GM18511 (cell line): Measurements from ENCODE around the gene TMCC1.
"Not testable (repeated sequence)": the region's sequence is repeated elsewhere in the genome, so short reads cannot be mapped to it uniquely, and the experiment has no call there.

Experiments
- ATAC-seq: cut with Tn5 transposase; IDR thresholded peaks from one replicate; pipeline ENCODE4 v1.9.1; 2021; ENCODE audit warnings: mild to moderate bottlenecking, moderate library complexity; ENCODE audit not compliant: unreplicated experiment

The TMCC1 gene

DNA sequence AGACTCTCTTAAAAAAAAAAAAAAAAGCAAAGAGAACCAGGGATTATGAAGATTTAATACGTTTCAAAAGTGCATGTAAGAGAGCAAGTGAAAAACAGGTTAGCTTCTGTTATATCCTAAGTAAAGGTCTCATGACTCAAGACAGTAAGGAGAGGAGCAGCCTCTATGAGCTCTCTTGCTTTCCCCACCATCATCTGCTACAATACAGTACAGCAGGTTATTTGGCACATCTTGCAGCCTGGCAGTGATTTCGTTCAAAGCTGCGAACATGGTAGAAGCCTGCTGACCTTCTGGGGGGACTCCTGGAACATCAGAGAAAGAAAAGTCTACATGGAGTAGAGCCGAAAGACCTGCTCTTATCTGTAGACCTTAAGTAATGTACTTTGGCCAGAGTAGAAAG, 157.9 kb downstream of the TMCC1 start:
- ATAC-seq = no peak

DNA sequence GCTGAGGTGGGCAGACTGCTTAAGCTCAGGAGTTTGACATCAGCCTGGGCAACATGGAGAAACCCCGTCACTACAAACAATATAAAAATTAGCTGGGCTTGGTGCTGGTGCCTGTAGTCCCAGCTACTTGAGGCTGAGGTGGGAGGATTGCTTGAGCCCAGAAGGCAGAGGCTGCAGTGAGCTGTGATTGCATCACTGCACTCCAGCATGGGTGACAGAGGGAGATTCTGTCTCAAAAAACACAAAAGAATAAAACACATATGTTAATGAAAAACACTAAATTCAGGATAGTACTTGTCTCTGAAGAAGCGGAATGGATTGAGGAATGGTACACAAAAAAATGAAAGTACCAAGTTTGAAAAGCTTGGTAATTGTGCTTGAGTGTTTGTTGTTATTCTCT, 159.1 kb downstream of the TMCC1 start:
- ATAC-seq = no peak

DNA sequence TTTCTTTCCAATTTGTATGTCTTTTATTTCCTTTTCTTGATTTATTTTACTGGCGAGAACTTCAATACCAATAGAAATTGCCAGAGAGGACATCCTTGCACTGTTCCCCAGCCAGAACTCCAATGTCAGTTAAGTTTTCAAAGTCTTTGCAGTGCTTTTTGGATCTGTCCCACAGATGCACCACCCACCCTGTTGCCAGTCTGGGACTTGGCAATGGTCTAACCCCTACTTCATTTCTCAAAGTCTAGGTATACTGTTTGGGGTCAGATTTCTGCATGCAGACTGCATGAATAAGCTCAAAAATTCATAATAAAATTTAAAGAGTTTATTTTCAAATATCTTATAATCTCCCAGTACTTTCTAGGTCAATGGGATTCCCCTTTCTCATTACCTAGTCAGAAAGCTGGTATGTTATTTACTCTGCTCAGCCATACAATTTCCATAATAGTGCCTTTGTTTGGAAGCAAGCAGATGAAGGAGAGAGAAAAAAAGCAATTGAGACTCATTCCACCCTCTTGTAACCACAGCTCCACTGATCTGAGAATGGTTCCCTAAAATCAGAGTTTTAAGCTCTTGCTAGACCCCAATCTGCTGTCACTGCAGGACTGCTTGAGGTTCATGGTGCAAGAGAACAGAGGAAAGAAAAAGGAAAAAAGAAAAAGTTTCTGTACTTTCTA, 161.2 kb downstream of the TMCC1 start:
- ATAC-seq = no peak

DNA sequence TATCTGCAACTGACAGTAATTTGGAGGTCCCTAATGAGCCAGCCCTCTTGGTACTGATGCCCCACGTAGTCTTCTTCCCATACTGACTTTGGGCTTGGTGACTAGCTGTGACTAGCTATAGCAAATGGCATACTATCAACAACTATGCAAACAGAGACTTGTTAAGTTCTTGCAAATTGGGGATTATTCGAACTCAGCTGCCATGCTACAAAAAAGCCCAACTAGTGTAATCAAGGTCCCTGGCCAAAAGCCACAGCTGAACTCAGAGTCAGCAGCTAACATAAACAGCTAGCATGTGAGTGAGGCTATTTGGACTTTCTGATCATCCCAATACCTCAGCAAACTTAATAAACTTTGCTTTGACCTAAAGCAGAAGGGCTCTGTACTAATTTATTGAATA, 165.8 kb downstream of the TMCC1 start:
- no peak for ATAC-seq

DNA sequence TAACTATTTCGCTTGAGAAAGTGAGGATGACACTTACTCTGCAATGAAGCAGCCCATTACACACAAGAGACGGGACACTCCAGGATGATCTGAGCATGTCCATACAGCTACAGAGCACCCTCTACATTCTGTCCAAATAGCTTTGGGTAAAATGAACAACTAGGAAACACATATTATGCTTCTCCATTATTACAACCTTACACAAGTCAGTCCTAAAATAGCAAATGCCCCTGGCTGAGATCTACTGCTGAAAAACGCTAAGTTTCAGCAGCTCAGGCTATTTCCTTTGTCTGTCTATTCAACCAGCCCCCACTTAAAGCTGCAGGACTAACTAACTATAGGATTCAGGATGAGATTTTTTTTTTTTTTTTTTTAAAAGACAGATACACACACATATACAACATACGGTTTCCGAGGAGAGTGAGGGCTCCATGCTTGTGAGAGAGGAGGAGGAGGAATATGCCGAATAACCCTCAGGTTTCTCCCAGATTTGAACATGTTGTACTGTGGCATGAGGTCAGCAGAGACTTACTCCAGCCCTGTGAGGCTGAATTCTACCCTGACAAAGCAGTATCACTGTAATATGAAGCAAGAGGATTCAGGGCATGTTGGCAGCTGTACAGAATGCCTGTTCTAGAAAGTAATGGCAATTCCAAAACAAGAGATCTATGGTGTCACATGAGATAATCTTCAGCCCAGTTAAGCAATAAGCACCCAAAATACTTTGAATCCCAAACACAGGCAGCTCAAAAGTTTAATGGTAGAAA, 169.8 kb downstream of the TMCC1 start:
- ATAC-seq = no peak

DNA sequence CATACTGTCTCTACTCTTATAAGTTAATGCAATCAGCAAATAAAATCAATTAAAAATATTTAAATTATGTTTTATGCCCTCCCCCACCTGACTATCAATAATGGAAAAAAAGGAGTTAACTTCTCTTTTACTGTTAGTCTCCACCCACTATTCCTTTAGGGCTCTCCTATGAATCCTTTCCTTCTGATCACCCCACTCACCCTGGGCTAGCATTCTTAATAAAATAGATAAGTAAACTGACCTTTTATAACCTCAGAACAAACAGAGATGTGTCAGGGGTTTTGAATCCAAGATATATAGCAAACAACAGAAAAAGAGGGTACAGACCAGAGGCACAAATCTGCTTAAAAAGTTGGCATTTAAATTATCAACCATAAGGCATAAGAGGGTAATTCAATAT, 171.0 kb downstream of the TMCC1 start:
- ATAC-seq = no peak

DNA sequence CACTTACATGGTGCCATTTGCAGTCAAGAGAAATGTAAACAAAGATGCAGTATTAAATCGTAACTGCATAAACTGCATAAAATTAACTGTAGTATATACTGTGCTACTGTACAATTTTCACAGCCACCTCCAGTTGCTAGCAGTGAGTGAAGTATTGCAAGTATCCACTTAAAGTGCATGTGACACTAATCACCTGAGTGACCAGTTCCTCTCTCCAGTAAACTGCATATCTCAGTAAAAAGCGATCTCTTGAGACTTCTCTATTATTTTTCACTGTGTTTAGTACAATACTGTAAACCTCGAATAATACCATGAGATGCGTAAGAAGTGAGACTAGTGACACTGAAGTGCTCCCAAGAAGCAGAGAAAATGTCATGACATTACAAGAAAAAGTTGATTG, 175.3 kb downstream of the TMCC1 start:
- no peak for ATAC-seq

DNA sequence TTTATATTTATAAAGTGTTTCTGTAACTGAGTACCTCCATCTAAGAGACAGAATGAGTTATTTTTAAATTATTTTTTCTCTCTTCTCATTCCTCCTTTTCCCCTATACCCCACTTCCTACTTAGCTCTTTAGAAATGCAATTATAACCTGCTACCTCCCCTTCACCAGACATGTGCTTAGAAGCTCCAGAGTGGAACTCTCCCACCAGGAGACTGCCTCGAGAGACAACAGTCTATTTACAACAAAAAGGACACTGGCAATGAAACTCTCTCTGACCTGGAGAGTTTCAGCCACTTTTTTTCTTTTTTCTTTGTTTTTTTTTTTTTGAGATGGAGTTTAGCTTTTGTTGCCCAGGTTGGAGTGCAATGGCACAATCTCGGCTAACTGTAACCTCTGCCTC, 177.7 kb downstream of the TMCC1 start:
- no peak for ATAC-seq

DNA sequence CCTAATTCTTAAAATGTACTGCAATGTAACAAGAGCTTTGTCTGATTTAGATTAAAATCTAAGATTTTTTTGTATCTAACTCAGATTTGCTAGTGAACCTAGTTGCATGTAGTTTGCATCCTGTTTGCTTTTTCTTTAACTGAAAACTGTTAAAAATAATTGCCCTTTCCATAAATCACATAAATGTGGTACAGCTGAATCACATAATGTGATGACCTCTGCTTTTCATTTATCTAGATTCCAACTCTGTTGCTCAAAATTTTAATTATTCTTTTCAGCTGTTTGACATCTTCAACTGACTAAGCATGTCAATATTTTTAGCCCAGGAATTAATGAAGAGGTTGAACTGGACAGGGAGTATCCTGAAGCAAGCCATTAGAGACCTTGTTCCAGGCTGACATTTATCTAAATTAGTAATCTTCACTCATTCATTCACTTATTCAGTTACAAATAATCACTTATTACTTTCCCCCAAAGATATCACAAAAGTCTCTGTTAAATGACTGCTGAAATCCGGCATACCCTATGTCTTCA, 185.1 kb downstream of the TMCC1 start:
- ATAC-seq = no peak

DNA sequence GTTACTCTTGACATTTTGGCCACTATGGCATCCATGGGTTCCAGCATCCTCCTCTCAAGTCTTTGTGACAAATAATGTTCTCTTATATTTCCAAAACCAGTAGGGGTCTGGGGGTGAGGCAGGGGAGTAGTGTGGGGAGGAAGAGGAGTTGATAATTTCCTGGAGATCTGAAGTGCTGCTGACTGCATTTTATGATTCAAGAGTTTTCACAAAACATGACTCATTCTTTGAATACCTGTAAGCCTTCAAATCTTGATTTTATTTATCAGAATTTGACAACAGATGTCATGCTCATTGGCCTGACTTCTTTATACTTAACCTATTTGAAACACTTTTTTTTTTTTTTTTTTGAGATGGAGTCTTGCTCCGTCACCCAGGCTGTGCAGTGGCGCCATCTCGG, 188.2 kb downstream of the TMCC1 start:
- ATAC-seq = no peak

DNA sequence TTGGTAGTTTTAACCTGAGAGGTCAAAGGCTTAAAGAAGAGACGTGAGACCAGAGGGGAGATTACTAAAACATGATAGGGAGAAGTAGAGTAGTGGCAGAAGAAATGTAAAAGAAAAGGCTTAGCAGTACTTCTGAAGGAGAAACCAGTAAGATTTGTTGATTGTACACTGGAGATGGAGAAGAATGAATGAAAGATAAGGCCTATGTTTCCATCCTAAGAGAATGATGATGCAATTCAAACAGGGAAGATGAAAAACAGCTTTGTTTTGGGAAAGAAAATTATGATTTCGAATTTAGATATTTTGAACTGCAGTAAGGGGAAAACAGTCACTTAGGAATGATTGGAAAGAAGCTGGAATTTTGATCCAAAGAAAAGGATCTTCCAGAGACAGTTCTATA, 189.6 kb downstream of the TMCC1 start:
- ATAC-seq = no peak

DNA sequence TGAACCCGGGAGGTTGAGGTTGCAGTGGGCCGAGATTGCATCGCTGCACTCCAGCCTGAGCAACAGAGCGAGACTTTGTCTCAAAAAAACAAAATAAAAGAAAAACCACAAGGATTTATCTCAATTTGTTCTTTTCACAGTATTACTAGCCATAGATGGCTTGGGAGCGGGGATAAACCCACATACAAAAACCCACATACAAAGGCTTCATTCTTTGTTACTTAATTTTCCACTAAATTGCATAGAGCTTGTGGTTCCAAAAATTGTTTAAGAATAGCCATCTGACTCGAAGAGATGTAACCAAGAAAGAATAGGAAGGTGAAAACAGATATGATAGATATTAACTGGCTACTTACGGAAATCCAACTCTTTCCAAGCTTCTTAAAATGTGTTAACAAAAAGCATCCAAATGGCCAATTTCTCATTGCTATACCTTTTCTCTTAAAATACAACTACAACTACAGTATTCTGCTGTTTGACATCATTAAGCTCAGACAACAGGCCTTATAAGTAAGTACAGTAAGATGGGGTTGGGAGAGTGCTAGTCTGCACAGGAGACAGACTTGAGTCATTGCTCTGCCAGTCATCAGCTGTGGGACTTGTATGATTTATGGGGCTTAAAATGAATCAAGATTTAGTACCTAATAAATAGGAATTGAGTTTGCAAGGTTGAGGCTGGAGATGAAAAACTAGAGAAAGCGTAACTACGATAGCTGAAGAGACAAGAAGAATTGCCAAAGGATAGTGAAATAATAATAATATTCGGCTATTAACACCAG, 190.4 kb downstream of the TMCC1 start:
- no peak for ATAC-seq

DNA sequence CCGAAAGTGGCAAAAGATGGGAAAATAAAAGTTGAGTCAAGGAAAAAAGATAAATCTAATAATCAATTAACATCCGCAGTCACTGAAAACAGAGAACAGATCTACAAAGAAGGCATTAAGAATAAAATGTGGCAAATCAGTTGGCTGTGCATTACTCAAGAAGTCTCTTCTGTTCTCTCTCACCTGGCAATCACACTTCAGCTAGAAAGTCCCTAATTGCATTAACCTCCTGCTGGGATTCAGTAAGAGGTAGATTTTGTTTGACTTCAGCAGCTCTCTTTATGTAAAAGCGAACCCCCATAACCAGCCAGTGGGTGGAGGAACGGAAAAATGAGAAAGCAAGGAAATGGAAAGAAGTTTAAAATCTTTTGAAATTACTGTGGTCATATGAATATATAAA, 192.3 kb downstream of the TMCC1 start:
- ATAC-seq = no peak

DNA sequence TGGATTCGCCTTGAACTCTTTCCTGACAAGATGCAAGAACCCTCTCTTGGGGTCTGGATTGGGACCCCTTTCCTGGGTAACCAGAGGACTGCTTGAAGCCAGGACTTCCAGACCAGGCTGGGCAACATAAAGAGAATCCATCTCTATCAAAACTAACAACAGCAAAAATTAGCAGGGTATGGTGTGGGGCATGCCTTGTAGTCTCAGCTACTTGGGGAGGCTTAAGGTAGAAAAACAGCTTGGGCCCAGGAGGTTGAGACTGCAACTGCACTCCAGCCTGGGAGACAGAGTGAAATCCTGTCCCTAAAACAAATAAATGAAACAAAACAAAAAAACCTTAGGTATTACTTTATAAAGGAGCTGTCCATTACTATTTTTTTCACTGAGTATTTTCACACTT, 193.9 kb downstream of the TMCC1 start:
- no peak for ATAC-seq

DNA sequence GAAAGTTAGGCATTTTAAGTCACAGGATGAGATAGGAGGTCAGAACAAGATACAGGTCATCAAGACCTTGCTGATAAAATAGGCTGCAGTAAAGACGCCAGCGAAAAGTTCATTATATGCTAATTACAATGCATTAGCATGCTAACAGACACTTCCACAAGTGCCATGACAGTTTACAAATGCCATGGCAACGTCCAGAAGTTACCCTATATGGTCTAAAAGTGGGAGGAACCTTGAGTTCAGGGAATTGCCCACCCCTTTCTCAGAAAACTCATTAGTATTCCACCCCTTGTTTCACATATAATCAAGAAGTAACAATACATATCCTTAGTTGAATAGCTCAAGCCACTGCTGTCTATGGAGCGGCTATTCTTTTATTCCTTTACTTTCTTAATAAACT, 194.3 kb downstream of the TMCC1 start:
- no peak for ATAC-seq

DNA sequence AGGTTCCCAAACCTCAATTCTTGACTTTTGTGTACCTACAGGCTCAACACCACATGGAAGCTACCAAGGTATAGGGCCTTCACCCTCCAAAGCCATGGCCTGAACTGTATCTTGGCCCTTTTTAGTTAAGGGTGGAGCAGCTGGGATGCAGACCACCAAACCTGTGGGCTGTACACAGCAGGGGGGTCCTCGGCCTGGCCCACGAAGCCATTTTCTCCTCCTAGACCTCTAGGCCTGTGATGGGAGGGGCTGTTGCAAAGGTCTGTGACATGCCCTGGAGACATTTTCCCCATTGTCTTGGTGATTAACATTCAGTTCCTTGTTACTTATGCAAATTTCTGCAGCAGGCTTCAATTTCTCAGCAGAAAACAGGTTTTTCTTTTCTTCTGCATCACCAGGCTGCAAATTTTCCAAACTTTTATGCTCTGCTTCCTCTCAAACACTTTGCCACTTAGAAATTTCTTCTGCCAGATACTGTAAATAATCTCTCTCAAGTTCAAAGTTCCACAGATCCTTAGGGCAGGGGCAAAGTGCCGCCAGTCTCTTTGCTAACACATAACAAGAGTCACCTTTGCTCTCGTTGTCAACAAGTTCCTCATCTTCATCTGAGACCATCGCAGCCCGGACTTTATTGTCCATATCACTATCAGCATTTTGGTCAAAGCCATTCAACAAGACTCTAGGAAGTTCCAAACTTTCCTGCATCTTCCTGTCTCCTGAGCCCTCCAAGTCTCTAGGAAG, 196.1 kb downstream of the TMCC1 start:
- ATAC-seq = no peak

DNA sequence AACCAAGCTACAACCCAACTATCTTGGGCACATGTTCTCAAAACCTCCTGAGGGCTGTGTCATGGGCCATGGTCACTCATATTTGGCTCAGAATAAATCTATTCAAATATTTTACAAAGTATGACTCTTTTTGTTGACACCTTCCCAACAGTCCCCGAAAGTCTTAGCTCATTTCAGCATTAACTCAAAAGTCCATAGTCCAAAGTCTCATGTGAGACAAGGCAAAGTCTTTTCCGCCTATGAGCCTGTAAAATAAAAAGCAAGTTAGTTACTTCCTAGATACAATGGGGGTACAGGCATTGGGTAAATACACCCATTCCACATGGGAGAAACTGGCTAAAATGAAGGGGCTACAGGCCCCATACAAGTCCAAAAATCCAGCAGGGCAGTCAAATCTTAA, 197.1 kb downstream of the TMCC1 start:
- ATAC-seq = not testable (repeated sequence)

DNA sequence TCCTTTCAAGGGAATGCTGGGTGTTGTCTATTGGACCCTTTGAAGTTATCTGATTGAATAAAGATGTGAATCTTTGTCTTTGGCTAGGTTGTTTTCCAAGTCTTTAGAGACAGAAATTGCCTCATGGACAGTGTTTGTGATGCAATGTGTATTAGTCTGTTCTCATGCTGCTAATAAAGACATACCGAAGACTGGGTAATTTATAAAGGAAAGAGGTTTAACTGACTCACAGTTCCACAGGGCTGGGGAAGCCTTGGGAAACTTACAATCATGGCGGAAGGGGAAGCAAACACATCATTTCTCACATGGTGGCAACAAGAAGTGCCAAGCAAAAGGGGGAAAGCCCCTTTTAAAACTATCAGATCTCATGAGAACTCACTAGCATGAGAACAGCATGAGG, 198.3 kb downstream of the TMCC1 start:
- ATAC-seq = no peak

DNA sequence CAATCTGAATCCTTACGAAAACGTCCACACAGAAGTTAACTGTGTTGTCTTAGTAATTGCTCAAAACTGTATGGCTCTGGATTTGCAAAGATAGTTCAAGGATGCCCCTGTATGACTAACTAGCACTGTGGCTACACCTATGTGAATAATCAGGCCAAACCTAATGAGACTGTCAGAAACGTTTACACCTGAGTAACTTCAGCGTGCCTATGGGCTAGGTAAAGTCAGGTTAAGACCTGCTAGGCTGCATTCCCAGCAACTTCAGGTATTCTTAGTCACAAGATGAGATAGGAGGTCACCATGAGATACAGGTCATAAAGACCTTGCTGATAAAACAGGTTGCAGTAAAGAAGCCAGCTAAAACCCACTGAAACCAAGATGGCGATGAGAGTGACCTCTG, 199.3 kb downstream of the TMCC1 start:
- ATAC-seq = no peak

DNA sequence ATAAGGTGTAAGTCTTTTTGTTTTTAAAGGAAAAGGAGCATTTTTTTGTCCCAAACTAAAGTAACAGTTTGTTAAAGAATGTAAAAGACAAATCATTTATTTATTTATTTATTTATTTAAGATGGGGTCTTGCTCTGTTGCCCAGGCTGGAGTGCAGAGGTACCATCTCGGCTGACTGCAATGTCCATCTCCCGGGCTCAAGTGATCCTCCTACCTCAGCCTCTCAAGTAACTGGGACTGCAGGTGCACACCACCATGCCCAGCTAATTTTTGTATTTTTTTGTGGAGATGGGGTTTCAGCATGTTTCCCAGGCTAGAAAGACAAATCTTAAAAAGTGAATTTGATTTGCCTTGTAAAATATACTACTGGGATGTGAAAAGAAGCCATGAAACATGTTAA, 200.8 kb downstream of the TMCC1 start:
- no peak for ATAC-seq

DNA sequence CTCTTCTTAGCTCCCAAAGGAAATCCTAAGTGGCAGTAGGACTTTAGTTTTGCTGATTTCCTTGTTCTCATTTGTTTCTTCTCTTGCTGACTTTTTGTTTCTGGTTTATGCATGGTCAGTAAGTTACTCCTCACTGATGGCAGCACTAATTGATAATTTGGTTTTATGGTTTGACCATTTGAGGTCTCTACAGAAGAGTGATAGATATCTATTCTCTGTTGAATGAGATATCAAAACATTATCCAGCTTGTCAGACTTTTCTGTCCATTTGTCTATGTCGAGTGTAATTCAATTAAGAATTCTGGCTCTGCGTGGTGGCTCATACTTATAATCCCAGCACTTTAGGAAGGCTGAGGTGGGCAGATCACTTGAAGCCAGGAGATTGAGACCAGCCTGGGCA, 202.5 kb downstream of the TMCC1 start:
- ATAC-seq = no peak
